HG02678 (cell line): ENCODE data around the gene MGAT5B.

Experiments used
- ATAC-seq: cut with Tn5 transposase; IDR thresholded peaks from one replicate; pipeline ENCODE4 v1.9.1; 2021; ENCODE audit warnings: mild to moderate bottlenecking, moderate library complexity; ENCODE audit not compliant: unreplicated experiment

MGAT5B gene

GRCh38 chr17:76879254-76879653 lies 11.1 kb downstream of the MGAT5B start:
- ATAC-seq: no peak

GRCh38 chr17:76879691-76880090 lies 11.5 kb downstream of the MGAT5B start:
- ATAC-seq: no peak

- no peak for ATAC-seq
Measured at GRCh38 chr17:76880268-76880667, 12.1 kb downstream of the MGAT5B start.

GRCh38 chr17:76880971-76881370 lies 12.8 kb downstream of the MGAT5B start:
- ATAC-seq: no peak

GRCh38 chr17:76881408-76881807 lies 13.2 kb downstream of the MGAT5B start:
- ATAC-seq: no peak

- no peak for ATAC-seq
Measured at GRCh38 chr17:76881966-76882365, 13.8 kb downstream of the MGAT5B start.

GRCh38 chr17:76883744-76884525 lies 15.7 kb downstream of the MGAT5B start:
- no peak for ATAC-seq

GRCh38 chr17:76884995-76885893 lies 17.0 kb downstream of the MGAT5B start:
- ATAC-seq: no peak

- no peak for ATAC-seq
Measured at GRCh38 chr17:76885894-76886290, 17.7 kb downstream of the MGAT5B start.

- ATAC-seq: no peak
Measured at GRCh38 chr17:76886395-76886794, 18.2 kb downstream of the MGAT5B start.

GRCh38 chr17:76887802-76888201 lies 19.6 kb downstream of the MGAT5B start:
- no peak for ATAC-seq

- ATAC-seq: no peak
Measured at GRCh38 chr17:76888661-76889060, 20.5 kb downstream of the MGAT5B start.

- ATAC-seq: no peak
Measured at GRCh38 chr17:76889323-76889722, 21.1 kb downstream of the MGAT5B start.

- no peak for ATAC-seq
Measured at GRCh38 chr17:76892329-76892728, 24.1 kb downstream of the MGAT5B start.

- ATAC-seq: no peak
Measured at GRCh38 chr17:76893623-76894334, 25.6 kb downstream of the MGAT5B start.

- ATAC-seq: no peak
Measured at GRCh38 chr17:76894842-76895241, 26.6 kb downstream of the MGAT5B start.

- ATAC-seq: no peak
Measured at GRCh38 chr17:76897023-76897422, 28.8 kb downstream of the MGAT5B start.

- no peak for ATAC-seq
Measured at GRCh38 chr17:76899414-76899813, 31.2 kb downstream of the MGAT5B start.

- ATAC-seq: no peak
Measured at GRCh38 chr17:76900723-76901122, 32.5 kb downstream of the MGAT5B start.

GRCh38 chr17:76901542-76902197 lies 33.5 kb downstream of the MGAT5B start:
- no peak for ATAC-seq

- no peak for ATAC-seq
Measured at GRCh38 chr17:76902476-76902875, 34.3 kb downstream of the MGAT5B start.
